ENCODE data around the gene FIBCD1.

DNA sequence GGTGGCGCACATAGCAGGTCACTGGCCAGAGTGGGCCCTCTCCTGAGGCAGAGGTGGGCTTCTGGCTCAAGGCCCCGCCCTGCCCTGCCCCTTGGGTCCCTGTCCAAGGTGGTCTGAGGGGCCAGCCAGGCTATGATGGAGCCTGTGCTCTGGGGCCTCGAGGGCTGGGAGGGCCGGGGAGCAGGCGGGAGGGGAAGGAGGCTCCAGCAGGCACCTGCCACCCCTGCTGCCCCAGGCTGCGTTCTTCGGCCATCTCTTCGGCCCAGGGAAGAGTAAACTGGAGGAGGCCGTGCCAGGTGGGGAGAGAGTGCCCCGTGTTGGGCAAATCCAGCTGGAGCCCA, 14.6 kb downstream of the FIBCD1 start:
- TF ChIP-seq ZFX (IDR thresholded peaks at IDR 0.05): no peak
- TF ChIP-seq, protein P1, sequence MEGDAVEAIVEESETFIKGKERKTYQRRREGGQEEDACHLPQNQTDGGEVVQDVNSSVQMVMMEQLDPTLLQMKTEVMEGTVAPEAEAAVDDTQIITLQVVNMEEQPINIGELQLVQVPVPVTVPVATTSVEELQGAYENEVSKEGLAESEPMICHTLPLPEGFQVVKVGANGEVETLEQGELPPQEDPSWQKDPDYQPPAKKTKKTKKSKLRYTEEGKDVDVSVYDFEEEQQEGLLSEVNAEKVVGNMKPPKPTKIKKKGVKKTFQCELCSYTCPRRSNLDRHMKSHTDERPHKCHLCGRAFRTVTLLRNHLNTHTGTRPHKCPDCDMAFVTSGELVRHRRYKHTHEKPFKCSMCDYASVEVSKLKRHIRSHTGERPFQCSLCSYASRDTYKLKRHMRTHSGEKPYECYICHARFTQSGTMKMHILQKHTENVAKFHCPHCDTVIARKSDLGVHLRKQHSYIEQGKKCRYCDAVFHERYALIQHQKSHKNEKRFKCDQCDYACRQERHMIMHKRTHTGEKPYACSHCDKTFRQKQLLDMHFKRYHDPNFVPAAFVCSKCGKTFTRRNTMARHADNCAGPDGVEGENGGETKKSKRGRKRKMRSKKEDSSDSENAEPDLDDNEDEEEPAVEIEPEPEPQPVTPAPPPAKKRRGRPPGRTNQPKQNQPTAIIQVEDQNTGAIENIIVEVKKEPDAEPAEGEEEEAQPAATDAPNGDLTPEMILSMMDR (conservative IDR thresholded peaks at IDR 0.05): no peak

All from C4-2B (cell line).